Endothelial cell of umbilical vein (primary cell): ENCODE results near the gene TNFRSF1A.
A peak's percentile ranks its signal among the peaks of the same experiment; 100 is the strongest.

Experiments
- CTCF ChIP-seq, 2 donors: IDR thresholded peaks; 1 replicate in 1 of 2; 2 replicates in 1 of 2; pipeline ENCODE4 v1.5.1; 2011; ENCODE audit warnings: low read length in 2 of 2, mild to moderate bottlenecking in 2 of 2, moderate library complexity in 2 of 2, control low read depth in 1 of 2, inconsistent platforms in 1 of 2, low read depth in 1 of 2; ENCODE audit not compliant: insufficient read depth in 1 of 2; ENCODE audit errors: extremely low read depth in 1 of 2
- EZH2 ChIP-seq: IDR thresholded peaks from 2 replicates; pipeline ENCODE4 v1.6.1; 2012; ENCODE audit warnings: borderline replicate concordance, low read depth, mild to moderate bottlenecking, moderate library complexity, low read length, inconsistent platforms; ENCODE audit not compliant: severe bottlenecking
- JUN ChIP-seq: IDR thresholded peaks from 2 replicates; pipeline ENCODE4 v1.6.1; 2011; ENCODE audit warnings: borderline replicate concordance, low read depth; ENCODE audit not compliant: insufficient read length, insufficient read depth
- POLR2A ChIP-seq: IDR thresholded peaks from 2 replicates; pipeline ENCODE4 v1.6.1; 2012; ENCODE audit warnings: low read depth, mild to moderate bottlenecking, control low read depth, low read length

GRCh38 chr12:6336079-6336888, 5.6 kb downstream of the TNFRSF1A start:
- TF ChIP-seq EZH2 (no peak), CTCF (IDR thresholded peaks at IDR 0.05; ENCODE audit: extremely low read depth in 1 of 2, insufficient read depth in 1 of 2, low read depth in 1 of 2, low read length in 2 of 2) (no peak), JUN (peak; percentile 80), POLR2A (peak; percentile 59)
